ENCODE results near the gene PHYHIPL. TPM values are rescaled to one million over a fixed set of nuclear protein-coding genes. Genes with fewer than 3 reads are reported as not detected.

The PHYHIPL gene
- total and polyA plus RNA-seq, 2 experiments from 2014 or later, result 1.1 TPM; not detected in 1

- Histone ChIP-seq H3K4me1 (ENCODE audit: low read depth) (no peaks in the 10 kb centered on the region), H3K4me3 (no peak overlapping the region), H3K9me3 (ENCODE audit: low read depth) (no peaks in the 10 kb centered on the region), H3K27ac (no peak overlapping the region), H3K27me3 (no peaks in the 10 kb centered on the region), H3K36me3 (no peaks in the 10 kb centered on the region)
- no peak for DNase-seq (ENCODE audit: low read depth in 1 of 2, low spot score in 1 of 2)
- no peak for TF ChIP-seq CTCF (IDR thresholded peaks at IDR 0.05; ENCODE audit: low read depth, low read length)
These were observed 113.4 kb downstream of the PHYHIPL start for GRCh38 chr10:59289853-59290252.

- no peaks in the 10 kb centered on the region for H3K4me1 ChIP-seq (ENCODE audit: low read depth)
- no peak for TF ChIP-seq CTCF (IDR thresholded peaks at IDR 0.05; ENCODE audit: low read depth, low read length)
- no peak for DNase-seq (ENCODE audit: low read depth in 1 of 2, low spot score in 1 of 2)
- H3K36me3 ChIP-seq, result no peaks in the 10 kb centered on the region
- H3K9me3 ChIP-seq (ENCODE audit: low read depth), result no peaks in the 10 kb centered on the region
- H3K4me3 ChIP-seq, result no peak overlapping the region
- no peaks in the 10 kb centered on the region for H3K27me3 ChIP-seq
- H3K27ac ChIP-seq, result no peak overlapping the region
These were observed 114.0 kb downstream of the PHYHIPL start for GRCh38 chr10:59290448-59290847.

Other genes starting within 250 kb of the PHYHIPL start
- gene FAM13C, start 185.9 kb downstream of the PHYHIPL start, total RNA-seq, result 11.2 and 13.4 TPM in 2 replicates
- gene FAM13C, start 185.9 kb downstream of the PHYHIPL start, polyA plus RNA-seq, result 7.2 and 13.5 TPM in 2 replicates